HL-60 (cell line): Measurements from ENCODE around the gene HSD17B3.

ENCODE experiments used
- DNase-seq, 2 experiments: peaks; one replicate each; pipeline ENCODE4 v3.0.0-alpha.2; 2010 to 2020; ENCODE audit warnings: low read depth in 1 of 2, low spot score in 1 of 2
- H3K27ac ChIP-seq: fragments of 250-450 bp; sonication (Bioruptor Pico); replicated peaks from 2 replicates; pipeline ENCODE4 v1.5.1; 2020; ENCODE audit warnings: mild to moderate bottlenecking, moderate library complexity
- H3K27me3 ChIP-seq: fragments of 250-450 bp; sonication (Bioruptor Pico); 2 replicates; pipeline ENCODE4 v1.5.1; 2021; ENCODE audit warnings: mild to moderate bottlenecking, moderate library complexity; ENCODE audit not compliant: insufficient read depth, poor library complexity, severe bottlenecking
- H3K4me3 ChIP-seq: replicated peaks from 2 replicates; pipeline ENCODE4 v1.5.1; 2011; ENCODE audit warnings: mild to moderate bottlenecking, control low read depth, low read length; ENCODE audit not compliant: insufficient read depth
- CTCF ChIP-seq: IDR thresholded peaks from one replicate; pipeline ENCODE4 v1.5.1; 2011; ENCODE audit warnings: low read length, control low read depth, inconsistent platforms; ENCODE audit not compliant: insufficient read depth
- GABPA ChIP-seq: IDR thresholded peaks from 2 replicates; pipeline ENCODE4 v1.6.1; 2012; ENCODE audit warnings: low read depth
- POLR2AphosphoS5 ChIP-seq: IDR thresholded peaks from 2 replicates; pipeline ENCODE4 v1.6.1; 2012; ENCODE audit warnings: low read depth
- REST ChIP-seq: IDR thresholded peaks from 2 replicates; pipeline ENCODE4 v1.6.1; 2012; ENCODE audit warnings: low read depth; ENCODE audit not compliant: insufficient replicate concordance
- SPI1 ChIP-seq: IDR thresholded peaks from 2 replicates; pipeline ENCODE4 v1.6.1; 2012; ENCODE audit warnings: low read depth, mild to moderate bottlenecking, borderline replicate concordance

Gene HSD17B3

GRCh38 chr9:96202971-96203780, 98.8 kb downstream of the HSD17B3 start:
- no peak for DNase-seq
- H3K4me3 ChIP-seq, result no peak overlapping the region
- H3K27ac ChIP-seq, result no peak overlapping the region
- TF ChIP-seq SPI1, result no peak
- no peaks in the 10 kb centered on the region for H3K27me3 ChIP-seq

- Histone ChIP-seq H3K4me3 (no peak overlapping the region), H3K27ac (no peak overlapping the region), H3K27me3 (no peaks in the 10 kb centered on the region)
- TF ChIP-seq CTCF, result no peak
- no peak for TF ChIP-seq POLR2AphosphoS5
- TF ChIP-seq GABPA, result no peak
- no peak for TF ChIP-seq SPI1
- no peak for TF ChIP-seq REST
- DNase-seq, result no peak
These were observed 100.8 kb downstream of the HSD17B3 start for GRCh38 chr9:96201140-96201539.

- Histone ChIP-seq H3K27me3 (no peaks in the 10 kb centered on the region), H3K27ac (no peak overlapping the region), H3K4me3 (no peak overlapping the region)
- TF ChIP-seq SPI1, result no peak
- TF ChIP-seq CTCF, result no peak
- TF ChIP-seq GABPA, result no peak
- no peak for TF ChIP-seq REST
- TF ChIP-seq POLR2AphosphoS5, result no peak
- DNase-seq, result no peak
These were observed 103.0 kb downstream of the HSD17B3 start for GRCh38 chr9:96199006-96199405.

GRCh38 chr9:96195541-96195940, 106.4 kb downstream of the HSD17B3 start:
- Histone ChIP-seq H3K27me3 (no peaks in the 10 kb centered on the region), H3K4me3 (no peak overlapping the region), H3K27ac (no peak overlapping the region)
- no peak for TF ChIP-seq CTCF
- no peak for DNase-seq
